Parathyroid adenoma (tissue), 2 donors: ENCODE measurements around the gene HOXB3.

ENCODE experiments used
- H2AFZ ChIP-seq: fragments of 300-600 bp; sonication (generic); one replicate; pipeline ENCODE4 v1.7.0; 2017; ENCODE audit warnings: antibody characterized with exemption, mild to moderate bottlenecking
- H3K27ac ChIP-seq: fragments of 300-600 bp; sonication (generic); one replicate; pipeline ENCODE4 v1.7.0; 2017
- H3K27me3 ChIP-seq: fragments of 300-600 bp; sonication (generic); one replicate; pipeline ENCODE4 v1.7.0; 2017; ENCODE audit warnings: low read length; ENCODE audit not compliant: control insufficient read depth, insufficient read depth
- H3K36me3 ChIP-seq: fragments of 300-600 bp; sonication (generic); one replicate; pipeline ENCODE4 v1.7.0; 2017; ENCODE audit warnings: low read length; ENCODE audit not compliant: control insufficient read depth, insufficient read depth
- H3K4me1 ChIP-seq: fragments of 300-600 bp; sonication (generic); one replicate; pipeline ENCODE4 v1.7.0; 2017; ENCODE audit warnings: control low read depth
- H3K4me2 ChIP-seq: fragments of 300-600 bp; sonication (generic); one replicate; pipeline ENCODE4 v1.7.0; 2017; ENCODE audit warnings: low read length
- H3K4me3 ChIP-seq: fragments of 300-600 bp; sonication (generic); one replicate; pipeline ENCODE4 v1.7.0; 2017; ENCODE audit warnings: low read depth, low read length
- H3K79me2 ChIP-seq: fragments of 300-600 bp; sonication (generic); one replicate; pipeline ENCODE4 v1.7.0; 2017; ENCODE audit warnings: control low read depth
- H3K9ac ChIP-seq: fragments of 300-600 bp; sonication (generic); one replicate; pipeline ENCODE4 v1.7.0; 2017; ENCODE audit warnings: mild to moderate bottlenecking
- H3K9me3 ChIP-seq: fragments of 300-600 bp; sonication (generic); one replicate; pipeline ENCODE4 v1.7.0; 2017; ENCODE audit warnings: low read length; ENCODE audit not compliant: control insufficient read depth
- CTCF ChIP-seq: fragments of 300-600 bp; sonication (generic); IDR thresholded peaks from one replicate; pipeline ENCODE4 v1.7.0; 2017; ENCODE audit warnings: antibody characterized with exemption, mild to moderate bottlenecking
- donor health status: primary hyperparathyroidism.

Gene HOXB3

DNA sequence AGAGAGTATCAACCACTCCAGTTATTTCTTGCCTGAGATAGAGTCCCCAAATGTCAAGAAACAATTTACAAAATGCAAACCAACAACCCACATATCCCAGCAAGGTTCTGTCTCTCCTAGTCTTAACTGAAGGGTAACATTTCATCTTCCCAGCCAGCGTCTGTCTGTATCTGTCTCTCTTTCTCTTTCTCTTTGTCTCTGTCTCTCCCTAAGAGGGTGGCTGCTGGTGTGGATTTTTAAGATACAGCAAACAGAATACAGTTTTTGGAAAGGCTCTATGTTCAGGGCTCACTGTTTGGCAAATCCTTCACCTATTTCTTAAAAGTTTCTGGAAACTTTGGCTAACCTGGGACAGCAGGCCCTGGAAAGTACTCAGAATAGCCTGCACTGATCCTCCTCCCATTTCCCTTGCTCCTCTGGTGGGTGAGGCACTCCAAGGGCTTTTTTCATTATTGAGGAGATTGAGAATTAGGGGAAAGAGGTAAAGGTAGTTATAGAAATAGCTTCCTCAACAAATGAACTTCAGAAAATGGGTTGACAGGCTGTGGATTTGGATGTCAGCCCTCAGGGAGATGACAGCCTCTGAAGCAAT lies 18.1 kb downstream of the HOXB3 start:
- Histone ChIP-seq H3K9ac (no peak overlapping the region), H3K4me2 (no peak overlapping the region), H3K27me3 (no peaks in the 10 kb centered on the region), H3K9me3 (no peaks in the 10 kb centered on the region), H3K36me3 (no peaks in the 10 kb centered on the region), H3K27ac (no peak overlapping the region), H3K79me2 (no peaks in the 10 kb centered on the region), H2AFZ (no peak overlapping the region), H3K4me3 (no peak overlapping the region), H3K4me1 (no peaks in the 10 kb centered on the region)
- no peak for TF ChIP-seq CTCF

- Histone ChIP-seq H3K4me1 (no peaks in the 10 kb centered on the region), H3K36me3 (no peaks in the 10 kb centered on the region), H2AFZ (no peak overlapping the region), H3K27ac (no peak overlapping the region), H3K4me2 (no peak overlapping the region), H3K27me3 (no peaks in the 10 kb centered on the region), H3K79me2 (no peaks in the 10 kb centered on the region), H3K9me3 (no peaks in the 10 kb centered on the region), H3K9ac (no peak overlapping the region), H3K4me3 (no peak overlapping the region)
- TF ChIP-seq CTCF = no peak
Measured at GRCh38 chr17:48571024-48571818, 18.8 kb downstream of the HOXB3 start.

DNA sequence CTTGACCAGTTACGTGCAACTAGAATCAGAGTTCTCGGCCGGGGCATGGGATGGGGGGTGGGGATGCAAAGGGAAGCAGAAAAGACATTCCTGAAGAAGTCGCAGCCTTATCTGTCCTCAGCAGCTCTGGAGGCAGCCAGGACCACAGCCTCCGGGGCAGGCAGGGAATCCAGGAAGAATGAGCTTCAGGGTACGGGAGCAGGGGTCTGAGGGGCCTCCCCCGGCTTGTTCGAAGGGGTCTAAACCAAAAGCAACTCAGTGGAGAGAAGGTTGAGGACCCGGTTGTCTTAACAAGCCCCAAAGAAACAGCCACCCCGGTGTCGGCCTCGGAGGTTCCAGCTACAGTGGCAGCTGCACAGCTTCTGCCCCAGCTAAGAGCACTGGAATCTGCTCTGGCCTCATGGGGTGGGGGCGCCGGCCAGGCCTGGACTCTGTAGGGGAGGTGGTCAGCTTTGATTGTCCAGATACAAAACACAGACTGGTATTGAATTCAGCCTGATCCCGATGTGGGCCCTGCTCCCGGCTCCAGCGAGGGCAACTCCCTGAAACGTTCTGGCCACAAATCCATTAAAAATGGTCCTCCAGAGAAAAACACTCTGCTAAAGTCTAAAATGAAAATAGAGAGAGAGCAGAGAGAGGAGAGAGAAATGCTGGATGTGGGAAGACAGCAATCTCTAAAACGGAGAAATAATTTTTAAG lies 19.6 kb downstream of the HOXB3 start:
- H3K27me3 ChIP-seq = no peaks in the 10 kb centered on the region
- no peaks in the 10 kb centered on the region for H3K9me3 ChIP-seq
- H3K4me3 ChIP-seq = no peak overlapping the region
- no peak overlapping the region for H2AFZ ChIP-seq
- H3K36me3 ChIP-seq = no peaks in the 10 kb centered on the region
- no peak overlapping the region for H3K9ac ChIP-seq
- H3K4me1 ChIP-seq = no peaks in the 10 kb centered on the region
- TF ChIP-seq CTCF = no peak
- no peak overlapping the region for H3K27ac ChIP-seq
- no peaks in the 10 kb centered on the region for H3K79me2 ChIP-seq
- no peak overlapping the region for H3K4me2 ChIP-seq

DNA sequence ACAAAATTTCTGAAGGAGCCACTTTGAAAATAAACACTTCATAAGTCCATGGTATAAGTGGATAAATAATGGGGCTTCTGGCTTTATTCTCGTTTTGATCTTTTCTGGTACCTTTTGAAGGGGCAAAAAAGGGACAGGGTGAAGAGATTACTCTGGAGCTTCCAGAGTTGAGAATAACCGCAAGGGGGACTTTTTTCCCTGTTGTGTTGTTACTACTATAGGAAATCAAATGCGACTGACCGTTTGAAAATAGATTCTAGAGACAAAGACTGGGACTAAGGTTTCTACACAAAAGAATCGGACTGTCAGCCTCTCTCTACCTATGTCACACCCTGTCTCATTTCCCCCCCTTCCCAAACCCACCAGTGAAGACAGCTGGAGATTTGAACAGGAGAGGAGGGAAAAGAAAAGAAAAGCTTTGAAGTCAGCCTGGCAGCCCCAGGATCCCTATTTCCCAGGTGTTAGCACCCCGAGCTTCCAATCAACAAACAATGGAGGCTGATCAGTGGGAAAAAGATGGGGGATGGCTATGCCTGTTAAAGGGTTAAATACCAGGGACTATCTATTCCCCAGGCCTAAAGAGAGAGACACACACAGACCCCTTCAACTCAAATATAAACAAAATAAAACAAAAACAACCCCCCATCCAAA lies 20.2 kb downstream of the HOXB3 start:
- no peak overlapping the region for H3K4me3 ChIP-seq
- H3K79me2 ChIP-seq = no peaks in the 10 kb centered on the region
- H3K4me1 ChIP-seq = no peaks in the 10 kb centered on the region
- H3K9me3 ChIP-seq = no peaks in the 10 kb centered on the region
- no peak overlapping the region for H3K27ac ChIP-seq
- H3K9ac ChIP-seq = no peak overlapping the region
- H3K27me3 ChIP-seq = no peaks in the 10 kb centered on the region
- H3K4me2 ChIP-seq = no peak overlapping the region
- H3K36me3 ChIP-seq = no peaks in the 10 kb centered on the region
- no peak overlapping the region for H2AFZ ChIP-seq
- TF ChIP-seq CTCF = no peak
